DND-41 (cell line): ENCODE measurements around the gene NIT1.

Experiments
- ATAC-seq: fragments of 200-7000 bp; cut with Tn5 transposase; 3 replicates; pipeline ENCODE4 v1.9.1; 2021; ENCODE audit warnings: low read depth; ENCODE audit not compliant: insufficient read depth
- DNase-seq: peaks from one replicate; pipeline ENCODE4 v3.0.0-alpha.2; 2020
- H2AFZ ChIP-seq: 2 replicates; pipeline ENCODE4 v1.6.0; 2012; ENCODE audit warnings: low read depth, low read length
- H3K27ac ChIP-seq: 2 replicates; pipeline ENCODE4 v1.5.1; 2012; ENCODE audit warnings: low read length, inconsistent platforms
- H3K27me3 ChIP-seq: fragments of 200-600 bp; sonication (generic); 2 replicates; pipeline ENCODE4 v1.6.0; 2012; ENCODE audit warnings: low read length, mild to moderate bottlenecking, inconsistent platforms; ENCODE audit not compliant: insufficient read depth, poor library complexity
- H3K36me3 ChIP-seq: 2 replicates; pipeline ENCODE4 v1.5.1; 2012; ENCODE audit warnings: low read length, inconsistent platforms; ENCODE audit not compliant: insufficient read depth
- H3K4me1 ChIP-seq: 2 replicates; pipeline ENCODE4 v1.5.1; 2012; ENCODE audit warnings: mild to moderate bottlenecking, low read length; ENCODE audit not compliant: insufficient read depth
- H3K4me2 ChIP-seq: 2 replicates; pipeline ENCODE4 v1.6.0; 2012; ENCODE audit warnings: mild to moderate bottlenecking, moderate library complexity, low read length, inconsistent platforms; ENCODE audit not compliant: insufficient read depth
- H3K4me3 ChIP-seq, 2 experiments: fragments of 200-600 bp in 1 of 2; shearing (Covaris generic) in 1 of 2; 2 replicates each; pipeline ENCODE4 v1.5.1; 2012 to 2016; ENCODE audit warnings: inconsistent platforms in 2 of 2, low read length in 2 of 2, mild to moderate bottlenecking in 2 of 2, low read depth in 1 of 2, moderate library complexity in 1 of 2
- H3K79me2 ChIP-seq: 2 replicates; pipeline ENCODE4 v1.6.0; 2012; ENCODE audit warnings: low read length, inconsistent platforms; ENCODE audit not compliant: insufficient read depth
- H3K9ac ChIP-seq: 2 replicates; pipeline ENCODE4 v1.6.0; 2012; ENCODE audit warnings: low read depth, mild to moderate bottlenecking, inconsistent platforms, low read length, moderate library complexity
- H3K9me3 ChIP-seq: 2 replicates; pipeline ENCODE4 v1.5.1; 2012; ENCODE audit warnings: low read length, moderate library complexity, mild to moderate bottlenecking, inconsistent platforms; ENCODE audit not compliant: insufficient read depth, severe bottlenecking
- H4K20me1 ChIP-seq: 2 replicates; pipeline ENCODE4 v1.6.0; 2012; ENCODE audit warnings: low read length; ENCODE audit not compliant: insufficient read depth
- EZH2 ChIP-seq: IDR thresholded peaks from 3 replicates; pipeline ENCODE4 v1.6.1; 2012; ENCODE audit warnings: borderline replicate concordance, low read depth, mild to moderate bottlenecking, moderate library complexity, low read length, inconsistent platforms; ENCODE audit not compliant: severe bottlenecking
- TF ChIP-seq, protein P1 (sequence below): IDR thresholded peaks from 2 replicates; pipeline ENCODE4 v1.5.1; 2012; ENCODE audit warnings: borderline replicate concordance, low read length, moderate library complexity, mild to moderate bottlenecking; ENCODE audit not compliant: poor library complexity, severe bottlenecking; ENCODE audit errors: extremely low read depth

Gene NIT1

DNA sequence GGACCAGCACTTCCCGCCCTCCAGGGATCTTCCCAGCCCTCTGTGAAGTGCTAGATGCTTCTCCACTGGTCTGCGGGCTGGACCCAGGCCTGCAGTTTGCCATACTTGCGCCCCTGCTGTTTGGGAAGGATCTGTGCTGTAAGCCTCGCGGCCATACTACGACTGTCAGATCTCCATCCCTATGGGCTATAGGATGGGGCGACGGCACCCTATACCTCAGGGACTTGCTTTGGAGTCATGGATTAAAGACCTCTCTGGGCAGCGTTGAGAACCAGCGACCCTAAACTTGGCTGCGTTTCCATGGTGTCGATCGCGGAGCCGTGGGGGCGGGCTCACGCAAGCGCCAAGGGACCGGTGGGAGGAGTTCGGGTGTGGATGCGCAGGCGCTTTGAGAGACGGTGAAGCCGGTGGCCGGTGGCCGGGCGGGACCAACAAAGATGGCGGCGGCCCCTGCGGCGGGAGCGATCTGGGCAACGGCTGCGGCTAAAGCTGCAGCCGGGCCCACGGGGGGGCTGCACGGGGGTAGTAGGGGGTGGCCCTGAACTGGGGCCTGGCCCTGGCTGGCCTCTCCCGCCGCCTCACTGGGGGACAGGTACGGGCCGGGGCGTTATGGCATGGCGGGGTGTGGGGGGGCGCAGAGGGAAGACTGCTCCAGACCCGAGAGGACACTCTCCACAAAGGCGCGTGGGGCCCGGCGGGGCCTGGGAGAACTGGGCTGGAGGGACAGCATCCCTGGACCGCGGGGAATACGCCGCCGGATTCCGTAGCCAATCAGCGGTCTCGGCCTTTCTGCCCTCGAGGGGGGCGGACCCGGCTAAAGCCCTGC is 41.4 kb downstream of the NIT1 start, which contains the start of gene USP21:
TSS of gene USP21 (plus strand) at position 414 of the 826 bp plus-strand sequence. CDS start 1,141 bp downstream, outside the sequence.
- Histone ChIP-seq H4K20me1 (no peaks in the 10 kb centered on the region), H3K9ac (peak within 1 kb of the TSS; percentile 87), H2AFZ (peak within 1 kb of the TSS; percentile 95), H3K27ac (peak within 1 kb of the TSS; percentile 79), H3K4me3 (peak within 1 kb of the TSS; percentile 60 to 79; a peak in 3 of 4 replicates), H3K36me3 (peaks cover 61% of the 10 kb centered on the region), H3K79me2 (peaks cover 35% of the 10 kb centered on the region), H3K9me3 (no peaks in the 10 kb centered on the region), H3K27me3 (no peaks in the 10 kb centered on the region), H3K4me1 (peaks cover 69% of the 10 kb centered on the region), H3K4me2 (peak within 1 kb of the TSS; percentile 88)
- TF ChIP-seq, protein P1, sequence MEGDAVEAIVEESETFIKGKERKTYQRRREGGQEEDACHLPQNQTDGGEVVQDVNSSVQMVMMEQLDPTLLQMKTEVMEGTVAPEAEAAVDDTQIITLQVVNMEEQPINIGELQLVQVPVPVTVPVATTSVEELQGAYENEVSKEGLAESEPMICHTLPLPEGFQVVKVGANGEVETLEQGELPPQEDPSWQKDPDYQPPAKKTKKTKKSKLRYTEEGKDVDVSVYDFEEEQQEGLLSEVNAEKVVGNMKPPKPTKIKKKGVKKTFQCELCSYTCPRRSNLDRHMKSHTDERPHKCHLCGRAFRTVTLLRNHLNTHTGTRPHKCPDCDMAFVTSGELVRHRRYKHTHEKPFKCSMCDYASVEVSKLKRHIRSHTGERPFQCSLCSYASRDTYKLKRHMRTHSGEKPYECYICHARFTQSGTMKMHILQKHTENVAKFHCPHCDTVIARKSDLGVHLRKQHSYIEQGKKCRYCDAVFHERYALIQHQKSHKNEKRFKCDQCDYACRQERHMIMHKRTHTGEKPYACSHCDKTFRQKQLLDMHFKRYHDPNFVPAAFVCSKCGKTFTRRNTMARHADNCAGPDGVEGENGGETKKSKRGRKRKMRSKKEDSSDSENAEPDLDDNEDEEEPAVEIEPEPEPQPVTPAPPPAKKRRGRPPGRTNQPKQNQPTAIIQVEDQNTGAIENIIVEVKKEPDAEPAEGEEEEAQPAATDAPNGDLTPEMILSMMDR: no peak
- TF ChIP-seq EZH2: no peak
- peak; percentile 93 for DNase-seq
- ATAC-seq: peak; percentile 95

DNA sequence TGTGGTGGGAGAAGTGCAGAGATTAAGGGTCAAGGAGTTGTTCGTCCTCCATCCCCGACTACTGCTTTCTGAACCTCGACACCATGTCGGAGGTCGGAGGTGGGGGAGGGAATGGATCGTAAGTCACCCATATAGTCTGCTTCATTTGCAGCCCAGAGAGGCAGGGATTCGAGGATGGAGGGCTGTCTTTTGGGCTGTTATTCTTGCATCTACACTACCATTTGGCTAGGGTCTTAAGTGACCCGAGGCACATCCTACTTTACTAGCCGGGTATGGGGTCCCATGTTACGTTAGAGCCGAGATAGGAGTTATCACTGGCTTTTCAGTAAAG is 42.0 kb downstream of the NIT1 start:
- peak overlapping the region; percentile 88 for H3K4me2 ChIP-seq
- DNase-seq (no peak), ATAC-seq (no peak)
- peak overlapping the region; percentile 75 for H2AFZ ChIP-seq
- no peaks in the 10 kb centered on the region for H3K9me3 ChIP-seq
- H4K20me1 ChIP-seq: no peaks in the 10 kb centered on the region
- H3K9ac ChIP-seq: peak overlapping the region; percentile 87
- peaks cover 69% of the 10 kb centered on the region for H3K4me1 ChIP-seq
- no peaks in the 10 kb centered on the region for H3K27me3 ChIP-seq
- H3K79me2 ChIP-seq: peaks cover 30% of the 10 kb centered on the region
- H3K27ac ChIP-seq: peak overlapping the region; percentile 79
- H3K36me3 ChIP-seq: peaks cover 65% of the 10 kb centered on the region
- H3K4me3 ChIP-seq: peak overlapping the region; percentile 60 to 79; a peak in 3 of 4 replicates
- TF ChIP-seq, protein P1: no peak
- no peak for TF ChIP-seq EZH2

DNA sequence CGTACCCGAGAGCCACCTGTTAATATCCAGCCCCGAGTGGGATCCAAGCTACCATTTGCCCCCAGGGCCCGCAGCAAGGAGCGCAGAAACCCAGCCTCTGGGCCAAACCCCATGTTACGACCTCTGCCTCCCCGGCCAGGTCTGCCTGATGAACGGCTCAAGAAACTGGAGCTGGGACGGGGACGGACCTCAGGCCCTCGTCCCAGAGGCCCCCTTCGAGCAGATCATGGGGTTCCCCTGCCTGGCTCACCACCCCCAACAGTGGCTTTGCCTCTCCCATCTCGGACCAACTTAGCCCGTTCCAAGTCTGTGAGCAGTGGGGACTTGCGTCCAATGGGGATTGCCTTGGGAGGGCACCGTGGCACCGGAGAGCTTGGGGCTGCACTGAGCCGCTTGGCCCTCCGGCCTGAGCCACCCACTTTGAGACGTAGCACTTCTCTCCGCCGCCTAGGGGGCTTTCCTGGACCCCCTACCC is 42.8 kb downstream of the NIT1 start:
- H3K27ac ChIP-seq: no peak overlapping the region
- peaks cover 69% of the 10 kb centered on the region for H3K4me1 ChIP-seq
- H3K4me2 ChIP-seq: peak overlapping the region; percentile 88
- H3K9me3 ChIP-seq: no peaks in the 10 kb centered on the region
- ATAC-seq: no peak
- DNase-seq: no peak
- H2AFZ ChIP-seq: no peak overlapping the region
- no peak for TF ChIP-seq EZH2
- TF ChIP-seq, protein P1: no peak
- H3K4me3 ChIP-seq: peak overlapping the region in 1 of 2 experiments; percentile 79; a peak in 2 of 4 replicates
- no peaks in the 10 kb centered on the region for H4K20me1 ChIP-seq
- no peaks in the 10 kb centered on the region for H3K27me3 ChIP-seq
- peaks cover 68% of the 10 kb centered on the region for H3K36me3 ChIP-seq
- H3K79me2 ChIP-seq: peaks cover 22% of the 10 kb centered on the region
- peak overlapping the region; percentile 87; the same call in 1 of the 2 replicates for H3K9ac ChIP-seq
